HepG2 (cell line): ENCODE results near the gene NDEL1. TPM values are rescaled to one million over a fixed set of nuclear protein-coding genes. Genes with fewer than 3 reads are reported as not detected.

ENCODE experiments used
- ATAC-seq: fragments of 200-7000 bp; cut with Tn5 transposase; 3 replicates; pipeline ENCODE4 v1.9.1; 2020; ENCODE audit warnings: mild to moderate bottlenecking, moderate library complexity
- BruUV-seq: library from RNA; stranded (reverse); fragments of 400-500 nt; replicated peaks from 2 replicates; lab custom pipeline; 2021; lab: Mats Ljungman, UMichigan
- CTCF ChIA-PET: fragments of 300-600 bp; formaldehyde crosslinking; extraction: SDS; loops from one replicate; lab custom pipeline; 2021; ENCODE audit warnings: low total read pairs, inconsistent platforms, low intra/inter-chr PET ratio; lab: Yijun Ruan, JAX
- POLR2A ChIA-PET: fragments of 350-600 bp; sonication (Branson Sonifier 250); formaldehyde crosslinking; loops from one replicate; lab custom pipeline; 2020; ENCODE audit warnings: antibody characterized with exemption, inconsistent platforms; lab: Yijun Ruan, JAX
- DNase-seq: peaks from one replicate; pipeline ENCODE4 v3.0.0-alpha.2; 2015; ENCODE audit warnings: low spot score
- FAIRE-seq: peaks from 3 replicates; lab custom pipeline; 2011; peaks lifted over from hg19 to GRCh38; lab: Jason Lieb, UNC
- H2AFZ ChIP-seq: one replicate; pipeline ENCODE4 v1.6.1; 2011; ENCODE audit warnings: low read length, inconsistent platforms
- H3K27ac ChIP-seq: fragments of 300-600 bp; 3 replicates; pipeline ENCODE4 v1.8.0; 2011; ENCODE audit warnings: mixed run types, mild to moderate bottlenecking, mixed read lengths, low read length, inconsistent platforms; ENCODE audit not compliant: insufficient read depth; ENCODE audit errors: extremely low read length
- H3K27me3 ChIP-seq, 2 experiments: fragments of 200-600 bp in 1 of 2; 2 replicates in 1 of 2; 3 replicates in 1 of 2; pipeline versions ENCODE4 v1.6.0 to v1.8.0; 2011; ENCODE audit warnings: low read length in 2 of 2, mild to moderate bottlenecking in 2 of 2, moderate library complexity in 2 of 2, inconsistent platforms in 1 of 2; ENCODE audit not compliant: insufficient read depth in 2 of 2, control insufficient read depth in 1 of 2
- H3K36me3 ChIP-seq, 2 experiments: fragments of 200-600 bp in 1 of 2; replicated peaks in 1 of 2; 2 replicates in 1 of 2; 3 replicates in 1 of 2; pipeline versions ENCODE4 v1.5.1 to v1.8.0; 2011; ENCODE audit warnings: low read length in 2 of 2, inconsistent platforms in 1 of 2; ENCODE audit not compliant: insufficient read depth in 2 of 2, control insufficient read depth in 1 of 2
- H3K4me1 ChIP-seq: 2 replicates; pipeline ENCODE4 v1.5.1; 2012; ENCODE audit warnings: low read length, inconsistent platforms; ENCODE audit not compliant: insufficient read depth
- H3K4me2 ChIP-seq: 2 replicates; pipeline ENCODE4 v1.6.0; 2011; ENCODE audit warnings: low read depth, low read length, inconsistent platforms
- H3K4me3 ChIP-seq, 3 experiments: fragments of 200-600 bp in 1 of 3; sonication (generic), shearing (Covaris generic) in 1 of 3; replicated peaks in 1 of 3; 2 replicates each; pipeline ENCODE4 v1.5.1; 2011 to 2016; ENCODE audit warnings: low read length in 3 of 3, inconsistent platforms in 2 of 3, low read depth in 2 of 3, mild to moderate bottlenecking in 2 of 3, control low read depth in 1 of 3, mixed read lengths in 1 of 3; ENCODE audit not compliant: insufficient read depth in 1 of 3
- H3K79me2 ChIP-seq: one replicate; pipeline ENCODE4 v1.6.1; 2011; ENCODE audit warnings: low read length, inconsistent platforms; ENCODE audit not compliant: insufficient read depth
- H3K9ac ChIP-seq: 2 replicates; pipeline ENCODE4 v1.6.0; 2011; ENCODE audit warnings: mild to moderate bottlenecking, low read depth, low read length, inconsistent platforms; ENCODE audit not compliant: insufficient read depth
- H3K9me3 ChIP-seq: 2 replicates; pipeline ENCODE4 v1.5.1; 2012; ENCODE audit warnings: mild to moderate bottlenecking, low read length
- H4K20me1 ChIP-seq: 2 replicates; pipeline ENCODE4 v1.6.0; 2011; ENCODE audit warnings: inconsistent platforms, mild to moderate bottlenecking, low read length, moderate library complexity; ENCODE audit not compliant: insufficient read depth
- ATF3 ChIP-seq: sonication (generic); formaldehyde crosslinking; IDR thresholded peaks from 2 replicates; pipeline ENCODE4 v1.4.0; 2020; ENCODE audit warnings: missing genetic modification reagents
- ATF5 ChIP-seq: sonication (generic); formaldehyde crosslinking; IDR thresholded peaks from 2 replicates; pipeline ENCODE4 v1.4.0; 2020; ENCODE audit warnings: mild to moderate bottlenecking, low read depth, missing genetic modification reagents
- MLLT10 ChIP-seq: sonication (generic); formaldehyde crosslinking; IDR thresholded peaks from 2 replicates; pipeline ENCODE4 v1.4.0; 2020; ENCODE audit warnings: missing genetic modification reagents
- PBX3 ChIP-seq: sonication (generic); formaldehyde crosslinking; IDR thresholded peaks from 2 replicates; pipeline ENCODE4 v1.8.1; 2023; ENCODE audit warnings: missing genetic modification reagents, inconsistent platforms, borderline replicate concordance
- SCMH1 ChIP-seq: sonication (generic); formaldehyde crosslinking; IDR thresholded peaks from 2 replicates; pipeline ENCODE4 v1.9.0; 2021; ENCODE audit warnings: missing genetic modification reagents, mild to moderate bottlenecking, borderline replicate concordance
- SIX1 ChIP-seq: sonication (generic); formaldehyde crosslinking; IDR thresholded peaks from 2 replicates; pipeline ENCODE4 v1.4.0; 2020; ENCODE audit warnings: missing genetic modification reagents, borderline replicate concordance
- TCF12 ChIP-seq, 2 experiments: fragments of 450-650 bp in 1 of 2; sonication (generic) in 1 of 2; formaldehyde crosslinking in 1 of 2; IDR thresholded peaks; 2 replicates each; pipeline versions ENCODE4 v1.6.1 to v1.8.0; 2017 to 2022; ENCODE audit warnings: antibody characterized with exemption in 1 of 2, mild to moderate bottlenecking in 1 of 2, missing genetic modification reagents in 1 of 2, moderate library complexity in 1 of 2
- TIGD3 ChIP-seq: sonication (generic); formaldehyde crosslinking; IDR thresholded peaks from 2 replicates; pipeline ENCODE4 v1.5.1; 2020; ENCODE audit warnings: mild to moderate bottlenecking, missing genetic modification reagents, borderline replicate concordance
- ZBTB46 ChIP-seq: sonication (generic); formaldehyde crosslinking; IDR thresholded peaks from 2 replicates; pipeline ENCODE4 v1.4.0; 2020; ENCODE audit warnings: mild to moderate bottlenecking, missing genetic modification reagents, borderline replicate concordance
- ZNF251 ChIP-seq: sonication (generic); formaldehyde crosslinking; IDR thresholded peaks from 2 replicates; pipeline ENCODE4 v1.9.0; 2021; ENCODE audit warnings: mild to moderate bottlenecking, missing genetic modification reagents
- ZNF510 ChIP-seq: sonication (generic); formaldehyde crosslinking; IDR thresholded peaks from 2 replicates; pipeline ENCODE4 v1.4.0; 2020; ENCODE audit warnings: low read depth, mild to moderate bottlenecking, missing genetic modification reagents
- ZNF678 ChIP-seq: sonication (generic); formaldehyde crosslinking; IDR thresholded peaks from 2 replicates; pipeline ENCODE4 v1.4.0; 2020; ENCODE audit warnings: mild to moderate bottlenecking, missing genetic modification reagents
- WGBS: methylation state at CpG from one replicate; pipeline ENCODE4 v1.1.6; 2017; ENCODE audit warnings: low lambda C conversion rate; 5-methylcytosine and 5-hydroxymethylcytosine counted together
- in situ Hi-C: cut with HindIII; loops from 2 replicates; pipeline ENCODE4 v1.10.0; 2017; ENCODE audit warnings: low pct_unique_long_range_greater_than_20kb; ENCODE audit not compliant: extremely low pct_ligation_motif_present
- intact Hi-C: fragments of 100-400 bp; cut with micrococcal nuclease; formaldehyde crosslinking; loops from one replicate; pipeline ENCODE4 v1.10.0; 2022; ENCODE audit not compliant: unreplicated experiment
- polyA plus RNA-seq, 8 experiments: library from polyadenylated mRNA; depleted of rRNA in 3 of 8; stranded (reverse) in 7 of 8; unstranded in 1 of 8; fragments of >200 nt; fragmentation: Illumina TruSeq in 4 of 8; extraction: Trizol in 4 of 8; gene quantifications; 2 replicates each; pipeline versions ENCODE4 v1.2.1 to v1.2.3, GENCODE V29; 2011 to 2016; ENCODE audit warnings: low read depth in 4 of 8, missing spikeins in 1 of 8, mixed read lengths in 1 of 8; ENCODE audit not compliant: insufficient read depth in 1 of 8
- total RNA-seq, 5 experiments: library from RNA; depleted of rRNA; stranded (reverse); fragments of >200 nt; fragmentation: Illumina TruSeq; extraction: Trizol; gene quantifications; 2 replicates each; pipeline ENCODE4 v1.2.3, GENCODE V29; 2016; ENCODE audit warnings: low read depth in 1 of 5

The NDEL1 gene
- total and polyA plus RNA-seq, 2 of the 13 experiments (the other 11 are each of a cell fraction or from before 2014, with no cell fraction given): 59.8 to 153 TPM

- H3K4me2 ChIP-seq: no peak overlapping the region
- DNase-seq (no peak), ATAC-seq (no peak)
- H3K9ac ChIP-seq: no peak overlapping the region
- H3K27ac ChIP-seq: no peak overlapping the region
- H3K4me1 ChIP-seq: peaks cover 5% of the 10 kb centered on the region; the same call in 1 of the 2 replicates
- H4K20me1 ChIP-seq: no peaks in the 10 kb centered on the region
- in situ Hi-C loops: no loop called here
- peaks cover 45 to 87% of the 10 kb centered on the region in 2 experiments for H3K36me3 ChIP-seq
- BruUV-seq: no TSS peak
- no peaks in the 10 kb centered on the region for H3K9me3 ChIP-seq
- H2AFZ ChIP-seq: no peak overlapping the region
- no peaks in the 10 kb centered on the region for H3K27me3 ChIP-seq
- POLR2A ChIA-PET: no interaction called here
- no peak for TF ChIP-seq MLLT10 (CRISPR knock-in tag)
- no peak for TF ChIP-seq TIGD3 (CRISPR knock-in tag)
- TF ChIP-seq ZNF678 (CRISPR knock-in tag): no peak
- TF ChIP-seq ATF3 (CRISPR knock-in tag): no peak
- no peak for TF ChIP-seq ZNF510
- no peak for TF ChIP-seq ZNF251
- no peak for TF ChIP-seq SCMH1 (CRISPR knock-in tag)
- TF ChIP-seq PBX3 (CRISPR knock-in tag): no peak
- TF ChIP-seq TCF12 (IDR thresholded peaks at IDR 0.05): no peak
- no peak for TF ChIP-seq TCF12 (CRISPR knock-in tag; IDR thresholded peaks at IDR 0.05)
- TF ChIP-seq SIX1 (CRISPR knock-in tag): no peak
- TF ChIP-seq ATF5 (CRISPR knock-in tag): no peak
- TF ChIP-seq ZBTB46 (CRISPR knock-in tag): no peak
- TF ChIP-seq, all 625 proteins: peak for 0
- FAIRE-seq: no peak
- H3K4me3 ChIP-seq: no peak overlapping the region
- CTCF ChIA-PET: no interaction called here
- intact Hi-C loops: no loop called here
- H3K79me2 ChIP-seq: no peaks in the 10 kb centered on the region
- WGBS: 90% methylated on average over 12 of the region's 13 CpGs
Measured at GRCh38 chr17:8496081-8496480, 60.4 kb downstream of the NDEL1 start.
